Limb (tissue), 2 donors: ENCODE data around the gene KRTAP9-2.
"Not testable (repeated sequence)": the region's sequence is repeated elsewhere in the genome, so short reads cannot be mapped to it uniquely, and the experiment has no call there.

Experiments
- DNase-seq, 2 donors: peaks; one replicate each; pipeline ENCODE4 v3.0.0-alpha.2; 2016; ENCODE audit errors: extremely low spot score in 2 of 2

The KRTAP9-2 gene, protein sequence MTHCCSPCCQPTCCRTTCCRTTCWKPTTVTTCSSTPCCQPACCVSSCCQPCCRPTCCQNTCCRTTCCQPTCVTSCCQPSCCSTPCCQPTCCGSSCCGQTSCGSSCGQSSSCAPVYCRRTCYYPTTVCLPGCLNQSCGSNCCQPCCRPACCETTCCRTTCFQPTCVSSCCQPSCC

DNA sequence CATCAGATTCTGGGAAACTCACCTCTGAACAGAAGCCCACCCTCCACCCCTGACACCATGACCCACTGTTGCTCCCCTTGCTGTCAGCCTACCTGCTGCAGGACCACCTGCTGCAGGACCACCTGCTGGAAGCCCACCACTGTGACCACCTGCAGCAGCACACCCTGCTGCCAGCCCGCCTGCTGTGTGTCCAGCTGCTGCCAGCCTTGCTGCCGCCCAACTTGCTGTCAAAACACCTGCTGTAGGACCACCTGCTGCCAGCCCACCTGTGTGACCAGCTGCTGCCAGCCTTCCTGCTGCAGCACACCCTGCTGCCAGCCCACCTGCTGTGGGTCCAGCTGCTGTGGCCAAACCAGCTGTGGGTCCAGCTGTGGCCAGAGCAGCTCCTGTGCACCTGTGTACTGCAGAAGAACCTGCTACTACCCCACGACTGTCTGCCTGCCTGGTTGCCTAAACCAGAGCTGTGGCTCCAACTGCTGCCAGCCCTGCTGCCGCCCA is at the start of gene KRTAP9-2:
Gene KRTAP9-2, plus strand, starts transcription at position 51 of the 498 bp plus-strand sequence. Its CDS starts 7 bp downstream, at position 58.
- not testable (repeated sequence) for DNase-seq

DNA sequence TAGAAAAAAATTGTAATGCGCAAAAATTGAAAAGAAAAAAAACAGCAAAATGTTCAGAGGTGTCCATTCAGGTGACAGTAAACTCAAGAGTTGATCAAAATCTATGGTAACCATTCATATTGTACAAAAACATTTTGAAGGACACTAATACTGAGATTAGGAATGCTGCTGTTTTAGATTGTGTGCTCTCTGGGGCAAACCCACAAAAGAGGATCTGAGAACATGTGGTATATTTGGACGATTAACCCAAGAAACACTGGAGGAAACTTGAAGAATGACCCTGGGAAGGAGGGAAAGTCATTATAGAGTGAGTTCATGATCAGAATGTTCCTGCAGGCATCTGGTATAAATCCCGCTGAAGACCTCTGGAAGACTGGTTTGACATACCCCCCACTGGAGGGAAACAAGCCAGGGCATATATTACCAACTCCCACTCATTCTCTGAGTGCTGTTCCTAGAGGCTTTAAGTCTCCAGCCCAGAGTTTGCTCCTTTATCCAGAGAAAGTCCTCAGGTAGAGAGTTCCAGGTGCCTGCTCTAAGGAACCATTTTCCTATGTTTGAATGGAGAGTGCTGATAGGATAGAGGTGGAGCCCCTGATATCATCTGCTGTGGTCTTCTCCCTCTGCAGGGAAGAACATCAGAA is 49.6 kb upstream of the KRTAP9-2 start:
- DNase-seq = no peak

DNA sequence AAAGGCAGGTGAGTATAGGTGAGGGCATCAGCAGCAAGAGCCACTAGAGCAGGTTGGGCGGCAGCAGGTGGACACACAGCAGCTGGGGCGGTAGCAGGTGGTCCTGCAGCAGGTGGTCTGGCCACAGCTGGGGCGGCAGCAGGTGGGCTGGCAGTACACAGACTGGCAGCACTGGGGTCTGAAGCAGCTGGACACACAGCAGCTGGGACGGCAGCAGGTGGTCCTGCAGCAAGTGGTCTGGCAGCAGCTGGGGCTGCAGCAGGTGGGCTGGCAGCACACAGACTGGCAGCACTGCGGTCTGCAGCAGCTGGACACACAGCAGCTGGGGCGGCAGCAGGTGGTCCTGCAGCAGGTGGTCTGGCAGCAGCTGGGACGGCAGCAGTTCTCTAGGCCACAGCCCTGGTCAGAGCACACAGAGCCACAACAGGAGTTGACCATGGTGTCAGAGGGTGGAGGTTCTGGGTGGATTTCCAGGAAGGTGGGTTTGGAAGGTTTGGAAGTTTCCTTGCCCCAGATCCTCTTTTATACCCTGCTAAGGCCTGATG is 48.6 kb upstream of the KRTAP9-2 start, which contains the start of gene KRTAP4-2:
Gene KRTAP4-2, minus strand, starts transcription at position 495 of the 545 bp plus-strand sequence. Its CDS starts 57 bp downstream, at position 438.
- DNase-seq = no peak

DNA sequence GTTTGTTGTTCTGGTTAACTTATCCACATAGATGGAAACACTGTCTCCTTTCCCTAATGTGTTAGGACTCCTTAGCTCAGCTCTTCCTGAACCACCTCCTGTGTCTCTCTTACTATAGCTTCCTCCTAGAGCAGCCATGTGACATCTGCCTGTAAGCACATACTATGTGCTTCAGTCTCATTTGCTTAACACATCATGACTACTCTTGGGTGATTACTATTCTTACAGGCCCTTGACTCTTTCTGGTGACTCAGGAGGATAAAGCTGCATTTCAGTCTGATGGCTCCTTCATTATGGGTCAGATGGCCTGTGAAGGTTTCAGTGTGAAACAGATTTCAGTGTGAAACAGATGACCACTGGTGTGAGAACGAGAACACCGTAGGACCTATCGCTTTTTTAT is 48.1 kb upstream of the KRTAP9-2 start:
- no peak for DNase-seq

DNA sequence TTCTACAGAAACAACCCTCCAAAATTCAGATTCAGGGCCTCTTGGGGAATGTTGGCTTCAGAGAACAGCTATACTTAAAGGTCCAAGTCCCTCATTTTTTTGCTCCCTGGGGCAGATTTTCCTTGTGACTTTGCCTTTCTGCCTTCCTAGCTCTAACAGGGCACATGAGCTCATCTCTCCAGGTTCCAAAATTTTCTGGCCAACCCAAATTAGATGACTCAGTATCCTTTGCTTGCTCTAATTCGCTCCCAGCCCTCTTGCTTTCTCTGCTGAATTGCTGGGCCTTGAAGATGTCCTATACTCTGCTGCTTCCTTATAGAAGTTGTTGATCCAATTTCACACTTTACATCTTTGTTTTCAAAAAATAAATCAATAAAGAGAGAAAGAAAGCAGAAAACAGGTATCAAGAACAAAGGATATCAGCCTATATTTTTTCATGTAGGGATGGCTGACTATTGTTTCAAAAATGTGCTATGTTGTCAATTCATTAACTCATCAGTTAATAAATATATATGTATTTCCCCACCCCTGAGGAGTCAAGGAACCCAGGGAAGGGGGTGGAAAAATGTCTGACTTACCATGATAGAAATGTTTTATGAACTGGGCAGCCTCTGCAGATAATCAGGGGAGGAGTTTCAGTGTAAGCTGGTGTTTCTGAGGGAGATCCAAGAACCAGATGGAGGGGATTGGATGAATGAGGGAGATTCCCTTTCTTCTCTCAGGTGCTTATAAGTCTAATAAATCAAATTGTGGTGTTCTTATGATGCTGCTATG is 47.4 kb upstream of the KRTAP9-2 start:
- no peak for DNase-seq

DNA sequence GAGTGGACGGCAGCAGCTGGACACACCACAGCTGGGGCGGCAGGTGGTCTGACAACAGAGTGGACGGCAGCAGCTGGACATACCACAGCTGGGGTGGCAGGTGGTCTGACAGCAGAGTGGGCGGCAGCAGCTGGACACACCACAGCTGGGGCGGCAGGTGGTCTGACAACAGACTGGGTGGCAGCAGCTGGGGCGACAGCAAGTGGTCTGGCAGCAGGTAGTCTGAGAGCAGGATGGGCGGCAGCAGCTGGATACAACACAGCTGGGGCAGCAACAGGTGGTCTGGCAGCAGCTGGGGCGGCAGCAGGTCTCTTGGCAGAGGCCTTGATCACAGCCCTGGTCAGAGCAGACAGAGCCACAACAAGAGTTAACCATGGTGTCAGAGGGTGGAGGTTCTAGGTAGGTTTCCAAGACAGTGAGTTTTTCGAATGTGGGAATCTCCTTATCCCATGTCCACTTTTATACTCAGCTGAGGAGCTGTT is 41.9 kb upstream of the KRTAP9-2 start, which contains the start of gene KRTAP4-1:
Gene KRTAP4-1, minus strand, starts transcription at position 432 of the 482 bp plus-strand sequence. Its CDS starts 57 bp downstream, at position 375.
- DNase-seq = no peak

DNA sequence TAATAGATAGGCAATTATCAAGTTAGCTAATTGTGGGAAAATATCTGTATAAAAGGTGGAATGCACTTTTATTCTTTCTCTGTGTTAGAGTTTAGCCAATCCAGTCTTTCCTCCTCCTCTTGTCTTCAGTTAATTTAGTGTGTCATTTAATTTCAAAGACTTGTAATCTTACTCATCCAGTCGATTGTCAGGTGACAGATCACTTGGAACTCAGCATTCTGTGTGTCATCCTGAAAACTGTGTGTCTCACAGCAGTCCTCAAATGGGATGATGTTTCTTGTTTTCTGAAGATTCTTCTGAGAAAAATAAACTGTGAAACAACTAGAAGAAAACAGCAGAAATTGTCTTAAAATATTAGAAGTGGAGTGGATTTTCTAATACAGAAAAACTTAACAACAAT is 41.4 kb upstream of the KRTAP9-2 start:
- DNase-seq = no peak

DNA sequence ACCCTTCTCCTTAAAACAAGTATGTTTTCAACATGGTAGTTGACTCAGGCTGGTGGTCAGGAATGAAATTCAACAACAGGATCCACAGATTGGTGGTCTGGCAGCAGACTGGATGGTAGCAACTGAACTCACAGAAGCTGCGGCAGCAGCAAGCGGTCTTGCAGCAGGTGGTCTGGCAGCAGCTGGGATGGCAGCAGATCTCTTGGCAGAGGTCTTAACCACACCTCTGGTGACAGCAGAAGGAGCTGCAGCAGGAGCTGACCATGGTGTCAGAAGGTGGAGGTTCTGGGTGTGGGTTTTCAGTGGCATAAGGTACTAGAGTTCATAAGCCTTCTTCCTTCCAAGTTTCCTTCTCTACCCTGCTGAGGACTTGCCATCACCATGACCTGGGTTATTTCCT is 39.6 kb upstream of the KRTAP9-2 start:
- no peak for DNase-seq

DNA sequence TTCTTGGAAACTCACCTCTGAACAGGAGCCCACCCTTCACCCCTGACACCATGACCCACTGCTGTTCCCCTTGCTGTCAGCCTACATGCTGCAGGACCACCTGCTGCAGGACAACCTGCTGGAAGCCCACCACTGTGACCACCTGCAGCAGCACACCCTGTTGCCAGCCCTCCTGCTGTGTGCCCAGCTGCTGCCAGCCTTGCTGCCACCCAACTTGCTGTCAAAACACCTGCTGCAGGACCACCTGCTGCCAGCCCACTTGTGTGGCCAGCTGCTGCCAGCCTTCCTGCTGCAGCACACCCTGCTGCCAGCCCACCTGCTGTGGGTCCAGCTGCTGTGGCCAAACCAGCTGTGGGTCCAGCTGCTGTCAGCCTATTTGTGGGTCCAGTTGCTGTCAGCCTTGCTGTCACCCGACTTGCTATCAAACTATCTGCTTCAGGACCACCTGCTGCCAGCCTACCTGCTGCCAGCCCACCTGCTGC is 36.6 kb upstream of the KRTAP9-2 start, which contains the start of gene KRTAP9-1:
Gene KRTAP9-1, plus strand, starts transcription at position 51 of the 482 bp plus-strand sequence. Its CDS starts 0 bp downstream, at position 51.
- not testable (repeated sequence) for DNase-seq

DNA sequence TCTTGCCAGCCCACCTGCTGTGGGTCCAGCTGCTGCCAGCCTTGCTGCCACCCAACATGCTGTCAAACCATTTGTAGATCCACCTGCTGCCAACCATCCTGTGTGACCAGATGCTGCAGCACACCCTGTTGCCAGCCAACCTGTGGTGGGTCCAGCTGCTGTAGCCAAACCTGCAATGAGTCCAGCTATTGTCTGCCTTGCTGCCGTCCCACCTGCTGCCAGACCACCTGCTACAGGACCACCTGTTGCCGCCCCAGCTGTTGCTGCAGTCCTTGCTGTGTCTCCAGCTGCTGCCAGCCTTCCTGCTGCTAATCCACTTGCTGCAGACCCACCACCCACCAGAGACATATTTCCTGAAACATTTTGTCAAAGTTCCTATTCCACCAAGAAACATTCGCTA is 36.1 kb upstream of the KRTAP9-2 start:
- no peak for DNase-seq

DNA sequence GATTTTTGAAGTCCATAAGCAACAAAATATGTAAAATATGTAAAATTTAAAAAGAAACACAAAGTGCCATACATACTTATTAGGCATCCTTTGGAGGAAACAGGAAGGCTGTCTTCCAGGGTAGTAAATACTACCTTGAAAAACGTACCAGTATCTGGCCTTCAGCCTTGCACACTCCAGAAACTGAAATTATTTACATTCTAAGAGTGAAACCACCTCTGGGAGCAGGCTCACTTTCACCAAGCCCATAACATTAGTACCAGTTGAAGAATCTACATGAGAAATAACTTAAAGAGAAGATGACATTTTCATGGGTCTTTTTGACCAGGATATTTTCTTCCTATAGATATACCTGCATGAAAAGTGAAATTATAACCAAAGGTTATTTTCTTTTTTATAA is 30.4 kb upstream of the KRTAP9-2 start:
- DNase-seq = no peak

DNA sequence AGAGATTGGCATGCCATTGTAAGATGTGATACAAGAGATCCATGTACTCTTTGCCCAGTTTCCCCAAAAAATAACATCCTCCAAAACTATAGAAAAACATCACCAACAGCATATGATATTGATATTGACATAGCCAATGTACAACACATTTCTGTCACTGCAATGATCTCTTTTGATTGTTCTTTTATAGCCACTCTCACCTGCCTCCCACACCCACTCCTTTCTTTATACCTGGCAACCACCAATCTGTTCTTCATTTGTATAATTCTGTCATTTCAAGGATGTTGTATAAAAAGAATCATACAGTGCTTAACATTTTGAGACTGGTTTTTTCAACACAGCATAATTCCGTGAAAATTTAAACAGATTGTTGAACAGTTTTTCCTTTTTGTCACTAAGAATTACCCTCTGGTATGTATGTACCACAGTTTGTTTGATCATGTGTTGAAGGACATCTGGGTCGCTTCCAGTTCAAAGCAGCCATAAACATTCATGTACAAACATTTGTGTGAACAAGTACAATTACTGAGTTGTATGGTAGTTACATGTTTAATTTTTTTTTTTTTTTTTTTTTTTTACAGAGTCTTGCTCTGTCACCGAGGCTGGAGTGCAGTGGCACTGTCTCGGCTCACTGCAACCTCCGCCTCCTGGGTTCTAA is 26.9 kb upstream of the KRTAP9-2 start:
- DNase-seq = no peak

DNA sequence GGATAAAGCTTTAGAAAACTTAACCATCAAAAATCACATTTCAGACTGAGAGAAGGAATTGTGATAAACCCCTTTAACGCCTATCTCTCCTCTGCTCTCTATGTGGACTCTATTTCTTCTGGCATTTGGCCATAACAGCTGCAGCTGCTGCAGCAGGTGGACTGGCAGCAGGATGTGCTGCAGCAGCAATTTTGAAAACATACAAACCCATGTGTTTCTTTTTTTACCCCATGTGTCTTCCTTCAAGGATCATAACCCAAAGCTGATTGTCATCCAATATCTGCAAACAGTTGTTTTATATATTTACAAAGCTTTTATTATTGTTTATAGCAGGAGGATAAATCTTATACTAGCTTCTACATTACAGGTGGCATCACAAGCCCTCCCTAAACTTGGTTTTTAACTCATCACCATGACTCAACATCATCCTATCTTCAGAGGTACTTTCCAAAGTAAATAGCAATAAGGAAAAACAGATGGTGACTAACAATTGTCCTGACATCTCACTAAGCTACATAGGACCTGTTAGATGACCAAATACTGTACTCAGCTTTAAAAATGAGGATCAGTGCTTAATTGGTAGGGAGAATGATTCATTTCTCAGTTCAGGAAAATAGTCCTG is 14.5 kb upstream of the KRTAP9-2 start:
- DNase-seq = no peak

DNA sequence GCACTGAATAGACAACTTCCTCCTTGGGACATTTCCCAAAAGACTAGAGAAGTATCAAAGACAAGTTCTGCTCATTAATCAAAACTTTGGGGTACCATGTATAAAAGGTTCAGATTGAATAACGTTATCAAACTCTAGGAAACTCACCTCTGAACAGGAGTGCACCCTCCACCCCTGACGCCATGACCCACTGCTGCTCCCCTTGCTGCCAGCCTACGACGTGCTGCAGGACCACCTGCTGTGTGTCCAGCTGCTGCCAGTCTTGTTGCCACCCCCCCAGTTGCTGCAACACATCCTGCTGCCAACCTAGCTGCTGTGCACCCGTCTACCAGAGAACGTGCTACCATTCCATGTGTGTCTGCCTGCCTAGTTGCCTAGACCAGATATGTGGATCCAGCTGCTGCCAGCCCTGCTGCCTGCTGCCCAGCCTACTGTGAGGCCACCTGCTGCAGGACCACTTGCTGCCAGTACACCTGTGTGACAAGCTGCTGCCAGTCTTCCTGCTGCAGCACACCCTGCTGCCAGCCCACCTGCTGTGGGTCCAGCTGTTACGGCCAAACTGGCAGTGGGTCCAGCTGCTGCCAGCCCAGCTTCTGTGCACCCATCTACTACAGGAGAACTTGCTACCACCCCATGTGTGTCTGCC is 13.8 kb upstream of the KRTAP9-2 start:
- peak in 1 of 2 donors; percentile 29 for DNase-seq

DNA sequence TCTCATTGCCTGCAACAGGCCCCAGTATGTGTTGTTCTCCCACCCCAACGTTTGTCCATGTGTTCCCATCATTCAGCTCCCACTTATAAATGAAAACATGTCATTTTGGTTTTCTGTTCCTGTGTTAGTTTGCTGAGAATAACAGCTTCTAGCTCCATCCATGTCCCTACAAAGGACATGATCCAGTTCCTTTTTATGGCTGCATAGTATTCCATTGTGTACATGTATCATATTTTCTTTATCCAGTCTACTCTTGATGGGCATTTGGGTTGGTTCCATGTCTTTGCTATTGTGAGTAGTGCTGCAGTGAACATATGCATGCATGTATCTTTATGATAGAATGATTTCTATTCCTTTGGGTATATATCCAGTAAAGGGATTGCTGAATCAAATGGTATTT is 10.8 kb upstream of the KRTAP9-2 start:
- no peak for DNase-seq

DNA sequence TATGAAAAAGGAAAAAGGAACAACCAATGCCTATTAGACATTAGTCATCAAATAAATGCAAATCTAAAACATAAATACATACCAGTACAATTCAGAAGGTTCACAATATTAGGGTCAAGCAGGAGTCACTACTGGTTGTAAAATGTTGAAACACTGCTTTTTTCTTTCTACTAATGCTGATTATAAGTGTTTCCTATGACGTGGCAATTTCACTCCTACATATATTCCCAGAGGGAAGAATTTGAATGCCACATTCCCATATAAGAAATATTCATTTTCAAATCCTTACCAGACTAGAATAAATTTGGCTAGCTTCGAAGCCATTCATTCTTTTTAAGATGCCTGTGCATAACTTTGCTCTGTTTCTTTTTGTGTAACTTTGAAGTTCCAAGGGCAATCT is 2.6 kb upstream of the KRTAP9-2 start:
- no peak for DNase-seq

DNA sequence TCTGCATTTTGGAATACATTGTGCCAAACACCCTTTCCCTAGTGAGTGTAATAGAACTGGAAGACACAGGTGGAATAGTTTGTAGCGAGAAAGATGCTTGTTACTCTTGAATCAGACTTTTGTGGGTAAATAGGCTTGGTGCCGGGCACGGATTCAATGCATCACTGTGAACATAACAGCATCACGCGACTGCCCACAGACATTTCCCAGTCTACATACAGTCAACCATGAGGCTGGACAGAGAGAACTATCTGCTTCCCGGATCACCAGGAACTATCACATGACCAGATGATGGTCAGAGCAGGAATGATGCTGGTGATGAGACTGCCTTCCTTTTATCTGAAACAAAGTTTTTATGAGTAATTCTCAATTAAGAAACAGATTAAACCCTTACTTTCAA is 397 bp upstream of the KRTAP9-2 start:
- no peak for DNase-seq

DNA sequence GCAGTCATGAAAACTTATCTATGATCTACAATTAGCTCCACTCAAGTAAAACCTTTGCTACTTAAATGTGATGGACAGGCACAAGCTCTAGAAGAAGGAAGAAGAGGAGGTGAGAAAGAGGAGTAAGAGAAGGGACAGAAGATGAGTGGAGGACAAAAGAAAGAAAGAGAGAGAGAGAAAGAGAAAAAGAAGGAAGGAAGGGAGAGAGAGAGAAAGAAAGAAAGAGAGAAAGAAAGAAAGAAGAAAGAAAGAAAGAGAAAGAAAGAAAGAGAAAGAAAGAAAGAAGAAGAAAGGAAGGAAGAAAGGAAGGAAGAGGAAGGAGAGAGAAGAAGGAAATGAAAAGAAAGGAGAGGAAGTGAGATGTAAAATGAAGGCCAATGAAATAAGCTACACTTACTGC is 3.6 kb downstream of the KRTAP9-2 start:
- no peak for DNase-seq

DNA sequence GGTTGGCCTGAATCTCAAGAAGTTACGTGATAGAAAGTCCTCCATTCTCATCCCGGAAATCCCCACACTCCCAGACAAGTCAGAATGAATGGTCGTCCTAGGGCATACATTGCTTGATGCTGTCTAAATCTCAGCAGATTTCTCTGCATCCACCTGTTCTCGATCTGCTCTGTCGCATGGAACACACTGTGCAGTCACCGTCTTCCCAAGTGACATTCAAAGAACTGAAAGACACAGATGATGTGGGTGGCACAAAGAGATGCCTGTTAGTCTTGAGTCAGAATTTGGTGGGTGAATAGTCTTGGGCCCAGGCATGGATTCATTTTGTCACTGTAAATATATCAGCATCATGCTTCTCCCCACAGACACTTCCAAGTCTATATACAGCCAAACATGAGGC is 5.3 kb downstream of the KRTAP9-2 start:
- no peak for DNase-seq
